Mesenchymal stem cell (in vitro differentiated cells and primary cell): Measurements from ENCODE around the gene KCNN3.

Experiments used
- DNase-seq: peaks from one replicate; pipeline ENCODE4 v3.0.0-alpha.2; 2013
- H2AFZ ChIP-seq: one replicate; pipeline ENCODE4 v1.6.1; 2013; ENCODE audit warnings: low read depth, mild to moderate bottlenecking, control low read depth, inconsistent platforms, low read length, moderate library complexity
- H2AK5ac ChIP-seq: 2 replicates; pipeline ENCODE4 v1.6.1; 2013; ENCODE audit warnings: low read length, moderate library complexity, mild to moderate bottlenecking, inconsistent platforms; ENCODE audit not compliant: severe bottlenecking
- H2BK120ac ChIP-seq: one replicate; pipeline ENCODE4 v1.6.1; 2013; ENCODE audit warnings: low read depth, mild to moderate bottlenecking, inconsistent platforms, low read length, moderate library complexity
- H2BK12ac ChIP-seq, 2 experiments: one replicate each; pipeline ENCODE4 v1.6.1; 2013; ENCODE audit warnings: inconsistent platforms in 2 of 2, low read length in 2 of 2, mild to moderate bottlenecking in 2 of 2, moderate library complexity in 2 of 2, control low read depth in 1 of 2
- H2BK15ac ChIP-seq: one replicate; pipeline ENCODE4 v1.6.1; 2013; ENCODE audit warnings: mild to moderate bottlenecking, low read depth, inconsistent platforms; ENCODE audit not compliant: poor library complexity, severe bottlenecking
- H2BK5ac ChIP-seq: 2 replicates; pipeline ENCODE4 v1.6.1; 2013; ENCODE audit warnings: low read depth, mild to moderate bottlenecking, low read length, control low read depth, inconsistent platforms; ENCODE audit not compliant: poor library complexity, severe bottlenecking
- H3K14ac ChIP-seq, 2 experiments: one replicate each; pipeline ENCODE4 v1.6.1; 2013; ENCODE audit warnings: inconsistent platforms in 2 of 2, low read length in 2 of 2, control low read depth in 1 of 2, mild to moderate bottlenecking in 1 of 2, moderate library complexity in 1 of 2
- H3K18ac ChIP-seq, 2 experiments: one replicate each; pipeline ENCODE4 v1.6.1; 2013; ENCODE audit warnings: inconsistent platforms in 2 of 2, low read length in 2 of 2, control low read depth in 1 of 2, low read depth in 1 of 2, mild to moderate bottlenecking in 1 of 2
- H3K23ac ChIP-seq, 2 experiments: one replicate each; pipeline ENCODE4 v1.6.1; 2013; ENCODE audit warnings: inconsistent platforms in 2 of 2, low read length in 2 of 2, mild to moderate bottlenecking in 2 of 2, moderate library complexity in 2 of 2, control low read depth in 1 of 2
- H3K27ac ChIP-seq: 2 replicates; pipeline ENCODE4 v1.5.1; 2013; ENCODE audit warnings: mild to moderate bottlenecking, moderate library complexity, low read length, control low read depth, inconsistent platforms; ENCODE audit not compliant: poor library complexity, severe bottlenecking
- H3K27me3 ChIP-seq, 2 experiments: 2 replicates each; pipeline versions ENCODE4 v1.6.1 to v1.7.0; 2013; ENCODE audit warnings: low read length in 2 of 2, mild to moderate bottlenecking in 2 of 2, moderate library complexity in 2 of 2, control low read depth in 1 of 2, inconsistent platforms in 1 of 2; ENCODE audit not compliant: control insufficient read depth in 1 of 2, insufficient read depth in 1 of 2
- H3K36me3 ChIP-seq, 2 experiments: 2 replicates each; pipeline versions ENCODE4 v1.6.1 to v1.7.0; 2013; ENCODE audit warnings: low read length in 2 of 2, control low read depth in 1 of 2, inconsistent platforms in 1 of 2, low read depth in 1 of 2, mild to moderate bottlenecking in 1 of 2; ENCODE audit not compliant: insufficient read depth in 2 of 2, control insufficient read depth in 1 of 2
- H3K4ac ChIP-seq, 2 experiments: one replicate each; pipeline ENCODE4 v1.6.1; 2013; ENCODE audit warnings: inconsistent platforms in 2 of 2, low read length in 2 of 2, mild to moderate bottlenecking in 2 of 2, moderate library complexity in 2 of 2, control low read depth in 1 of 2, low read depth in 1 of 2
- H3K4me1 ChIP-seq: 2 replicates; pipeline ENCODE4 v1.6.1; 2013; ENCODE audit warnings: low read depth, low read length, control low read depth; ENCODE audit not compliant: control insufficient read depth, insufficient read depth
- H3K4me2 ChIP-seq: 2 replicates; pipeline ENCODE4 v1.6.1; 2013; ENCODE audit warnings: low read length, mild to moderate bottlenecking, inconsistent platforms; ENCODE audit not compliant: poor library complexity, severe bottlenecking
- H3K4me3 ChIP-seq, 2 experiments: 2 replicates each; pipeline versions ENCODE4 v1.5.1 to v1.7.0; 2013; ENCODE audit warnings: low read length in 2 of 2, mild to moderate bottlenecking in 2 of 2, control low read depth in 1 of 2, low read depth in 1 of 2; ENCODE audit not compliant: insufficient read depth in 1 of 2
- H3K79me1 ChIP-seq: replicated peaks from 2 replicates; pipeline ENCODE4 v1.6.1; 2013; ENCODE audit warnings: mild to moderate bottlenecking, control low read depth, low read length, inconsistent platforms; ENCODE audit not compliant: poor library complexity, severe bottlenecking
- H3K9ac ChIP-seq: 2 replicates; pipeline ENCODE4 v1.7.0; 2013; ENCODE audit warnings: mild to moderate bottlenecking, low read length, moderate library complexity
- H3K9me3 ChIP-seq: 2 replicates; pipeline ENCODE4 v1.7.0; 2013; ENCODE audit warnings: mild to moderate bottlenecking, low read length; ENCODE audit not compliant: control insufficient read depth
- H4K8ac ChIP-seq: one replicate; pipeline ENCODE4 v1.6.1; 2013; ENCODE audit warnings: inconsistent platforms, mild to moderate bottlenecking, low read length, moderate library complexity
- H4K91ac ChIP-seq: one replicate; pipeline ENCODE4 v1.6.1; 2013; ENCODE audit warnings: mild to moderate bottlenecking, low read length, inconsistent platforms
- WGBS: methylation state at CpG from one replicate; pipeline ENCODE4 v1.1.7; 2013; ENCODE audit warnings: mixed read lengths; 5-methylcytosine and 5-hydroxymethylcytosine counted together

The KCNN3 gene

GRCh38 chr1:154855186-154855851 lies 14.8 kb downstream of the KCNN3 start:
- no peak overlapping the region for H3K14ac ChIP-seq
- H3K23ac ChIP-seq, result no peak overlapping the region

DNA sequence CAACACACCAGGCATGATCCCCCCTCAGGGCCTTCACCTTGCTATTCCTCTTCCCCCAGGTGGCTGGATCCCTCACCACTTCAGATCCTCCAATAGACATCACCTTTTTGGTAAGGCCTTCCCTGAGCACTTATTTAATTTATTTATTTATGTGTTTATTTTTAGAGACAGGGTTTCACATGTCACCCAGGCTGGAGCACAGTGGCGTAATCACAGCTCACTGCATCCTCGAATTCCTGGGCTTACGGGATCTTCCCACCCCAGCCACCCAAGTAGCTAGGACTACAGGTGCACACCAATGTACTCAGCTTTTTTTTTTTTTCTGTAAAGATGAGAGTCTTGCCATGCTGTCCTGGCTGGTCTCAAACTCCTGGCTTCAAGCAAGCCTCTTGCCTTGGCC lies 17.2 kb downstream of the KCNN3 start:
- Histone ChIP-seq H2BK5ac (no peak overlapping the region), H3K79me1 (no peaks in the 10 kb centered on the region), H3K18ac (no peak overlapping the region), H3K9ac (no peak overlapping the region), H3K23ac (no peak overlapping the region), H2BK12ac (no peak overlapping the region), H3K4me2 (no peak overlapping the region), H2BK15ac (no peak overlapping the region), H3K36me3 (no peaks in the 10 kb centered on the region), H3K27ac (no peak overlapping the region), H2AFZ (no peak overlapping the region), H3K4me3 (no peak overlapping the region), H3K4me1 (peaks cover 2% of the 10 kb centered on the region), H3K9me3 (no peaks in the 10 kb centered on the region), H3K14ac (no peak overlapping the region), H3K4ac (no peak overlapping the region), H2AK5ac (no peak overlapping the region), H4K91ac (no peak overlapping the region), H2BK120ac (no peak overlapping the region), H3K27me3 (peaks cover 16 to 34% of the 10 kb centered on the region in 2 experiments), H4K8ac (no peak overlapping the region)
- WGBS, result 90% methylated on average over 3 of the region's 3 CpGs
- DNase-seq, result no peak

More at GRCh38 chr1:154855186-154855851, 14.8 kb downstream of the KCNN3 start:
- Histone ChIP-seq H2AFZ (no peak overlapping the region), H2BK12ac (no peak overlapping the region), H2BK15ac (no peak overlapping the region), H2AK5ac (no peak overlapping the region), H3K4ac (no peak overlapping the region), H3K27me3 (peaks cover 5 to 29% of the 10 kb centered on the region in 2 experiments), H3K4me1 (peaks cover 5% of the 10 kb centered on the region), H3K9me3 (no peaks in the 10 kb centered on the region), H3K27ac (no peak overlapping the region), H2BK5ac (no peak overlapping the region), H3K18ac (no peak overlapping the region), H3K4me2 (no peak overlapping the region), H3K79me1 (no peaks in the 10 kb centered on the region), H2BK120ac (no peak overlapping the region), H3K4me3 (no peak overlapping the region), H3K9ac (no peak overlapping the region), H4K91ac (no peak overlapping the region), H4K8ac (no peak overlapping the region), H3K36me3 (no peaks in the 10 kb centered on the region)
- DNase-seq, result no peak
- WGBS, result 88% methylated on average over 6 of the region's 6 CpGs

GRCh38 chr1:154851392-154852177 lies 18.5 kb downstream of the KCNN3 start:
- no peak overlapping the region for H3K4me2 ChIP-seq
- WGBS, result 72% methylated on average over 9 of the region's 9 CpGs
- no peak overlapping the region for H3K23ac ChIP-seq
- no peak overlapping the region for H2BK12ac ChIP-seq
- H2BK120ac ChIP-seq, result no peak overlapping the region
- H2AFZ ChIP-seq, result no peak overlapping the region
- H3K9ac ChIP-seq, result no peak overlapping the region
- H3K27me3 ChIP-seq, result peaks cover 23 to 38% of the 10 kb centered on the region in 2 experiments
- no peak overlapping the region for H3K18ac ChIP-seq
- no peak overlapping the region for H3K4me3 ChIP-seq
- H2BK15ac ChIP-seq, result no peak overlapping the region
- no peaks in the 10 kb centered on the region for H3K79me1 ChIP-seq
- no peak overlapping the region for H3K14ac ChIP-seq
- no peaks in the 10 kb centered on the region for H3K36me3 ChIP-seq
- H4K8ac ChIP-seq, result no peak overlapping the region
- no peak for DNase-seq
- H3K4me1 ChIP-seq, result peaks cover 2% of the 10 kb centered on the region
- no peak overlapping the region for H4K91ac ChIP-seq
- no peak overlapping the region for H3K4ac ChIP-seq
- H2BK5ac ChIP-seq, result no peak overlapping the region
- H3K9me3 ChIP-seq, result no peaks in the 10 kb centered on the region
- no peak overlapping the region for H3K27ac ChIP-seq
- no peak overlapping the region for H2AK5ac ChIP-seq

- no peak overlapping the region for H2BK15ac ChIP-seq
- no peak overlapping the region for H3K18ac ChIP-seq
- no peaks in the 10 kb centered on the region for H3K79me1 ChIP-seq
- H4K8ac ChIP-seq, result no peak overlapping the region
- no peak overlapping the region for H3K14ac ChIP-seq
- H2AFZ ChIP-seq, result no peak overlapping the region
- H3K23ac ChIP-seq, result no peak overlapping the region
- 74% methylated on average over 6 of the region's 6 CpGs for WGBS
- no peak overlapping the region for H3K9ac ChIP-seq
- peaks cover 33 to 52% of the 10 kb centered on the region in 2 experiments for H3K27me3 ChIP-seq
- H2AK5ac ChIP-seq, result no peak overlapping the region
- no peak overlapping the region for H3K27ac ChIP-seq
- no peaks in the 10 kb centered on the region for H3K36me3 ChIP-seq
- H2BK12ac ChIP-seq, result peak overlapping the region in 1 of 2 experiments; percentile 69
- H2BK120ac ChIP-seq, result no peak overlapping the region
- no peak for DNase-seq
- no peak overlapping the region for H2BK5ac ChIP-seq
- peaks cover 2% of the 10 kb centered on the region for H3K4me1 ChIP-seq
- H3K4ac ChIP-seq, result no peak overlapping the region
- H3K4me3 ChIP-seq, result no peak overlapping the region
- H3K9me3 ChIP-seq, result no peaks in the 10 kb centered on the region
- no peak overlapping the region for H4K91ac ChIP-seq
- H3K4me2 ChIP-seq, result no peak overlapping the region
These were observed 20.4 kb downstream of the KCNN3 start for GRCh38 chr1:154849645-154850131.
